HS-5 (cell line): Measurements from ENCODE around the gene GSG1.

Experiments
- DNase-seq: peaks from one replicate; pipeline ENCODE4 v3.0.0-alpha.2; 2012; ENCODE audit warnings: low read depth

GSG1 gene

DNA sequence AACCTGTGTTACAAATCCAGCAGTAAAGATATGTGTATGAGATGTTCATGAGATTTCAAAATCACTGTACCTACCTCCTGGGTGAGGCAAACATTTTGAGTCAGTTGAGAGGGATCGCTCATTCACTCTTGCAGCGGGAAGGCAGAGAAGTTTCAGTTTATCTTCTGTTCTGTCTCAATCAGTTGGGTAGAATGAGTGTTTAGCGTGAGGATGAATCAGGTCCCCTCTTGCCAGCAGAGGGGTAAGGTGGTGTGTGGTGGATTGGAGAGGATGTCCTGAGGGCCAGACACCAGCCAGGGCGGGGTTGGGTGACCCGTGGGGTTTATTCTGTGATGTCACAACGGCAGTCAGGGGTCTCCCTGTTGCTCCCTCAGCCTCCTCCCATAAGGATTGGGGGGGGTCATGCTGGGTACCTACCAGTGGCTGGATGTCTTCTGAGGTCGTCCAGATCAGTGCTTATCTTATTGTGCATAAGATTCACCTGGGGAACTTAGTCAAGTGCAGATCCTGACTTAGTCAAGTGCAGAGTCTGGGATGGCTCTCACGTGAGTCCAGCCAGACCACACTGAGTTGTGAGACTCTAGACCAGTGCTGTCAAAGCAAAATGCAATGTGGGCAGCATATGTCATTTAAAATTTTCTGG lies at the start of gene GSG1:
Gene GSG1, minus strand, starts transcription at position 277 of the 643 bp plus-strand sequence. Its CDS starts 155 bp downstream, at position 122.
- no peak for DNase-seq

- DNase-seq: no peak
Measured at GRCh38 chr12:13153180-13153579, 49.7 kb upstream of the GSG1 start.

- DNase-seq: no peak
Measured at GRCh38 chr12:13152756-13153155, 49.3 kb upstream of the GSG1 start.

- DNase-seq: no peak
Measured at GRCh38 chr12:13152281-13152680, 48.8 kb upstream of the GSG1 start.

DNA sequence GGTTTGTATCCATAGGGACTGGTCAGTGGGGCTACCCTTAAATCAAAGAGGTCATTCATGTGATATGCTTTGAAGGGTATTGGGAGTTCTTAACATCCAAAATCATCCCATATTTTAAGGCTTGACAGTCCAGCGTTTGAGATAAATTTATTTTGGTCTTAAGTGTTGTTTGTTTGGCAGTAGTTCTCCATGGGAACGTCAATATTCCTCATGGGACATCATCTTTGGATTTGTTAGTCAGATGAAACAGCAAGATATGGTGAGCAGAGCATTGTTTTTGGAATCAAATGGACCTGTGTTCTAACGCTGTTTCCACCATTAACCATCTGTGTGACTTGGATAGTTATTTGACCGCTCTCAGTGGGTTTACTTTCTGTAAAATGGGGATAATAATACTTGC lies 45.9 kb upstream of the GSG1 start:
- DNase-seq: no peak

GRCh38 chr12:13148485-13148847 lies 45.0 kb upstream of the GSG1 start:
- DNase-seq: no peak

GRCh38 chr12:13147688-13148484 lies 44.4 kb upstream of the GSG1 start:
- no peak for DNase-seq

DNA sequence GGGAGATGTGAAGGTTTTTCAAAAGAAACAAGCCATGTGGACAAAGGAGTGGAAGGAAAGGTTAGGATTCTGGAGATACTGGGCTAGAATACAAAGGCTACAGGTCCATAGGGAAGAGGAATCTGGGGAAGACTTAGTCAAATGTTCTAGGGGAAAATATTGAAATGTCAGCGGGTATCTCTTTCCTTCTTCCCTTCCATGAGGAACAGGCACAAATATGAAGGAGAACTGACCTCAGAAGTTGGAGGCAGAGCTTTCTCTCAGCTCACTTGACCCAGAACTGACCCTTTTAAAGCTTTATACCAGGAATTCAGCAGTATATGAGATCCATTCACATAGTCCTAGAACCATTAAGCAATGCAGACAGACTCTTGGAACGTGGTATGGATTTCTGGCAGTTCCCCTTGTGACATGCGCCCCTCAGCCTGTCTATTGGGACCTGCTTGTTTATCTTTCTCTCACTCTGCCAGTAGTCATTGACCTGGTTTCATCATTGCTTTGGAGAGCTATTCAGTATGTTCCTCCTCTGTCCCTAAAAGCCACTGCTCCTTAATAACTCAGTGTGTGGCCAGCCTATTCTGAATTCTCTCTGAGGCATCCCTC lies 43.0 kb upstream of the GSG1 start:
- no peak for DNase-seq

GRCh38 chr12:13144266-13144828 lies 40.9 kb upstream of the GSG1 start:
- DNase-seq: no peak

DNA sequence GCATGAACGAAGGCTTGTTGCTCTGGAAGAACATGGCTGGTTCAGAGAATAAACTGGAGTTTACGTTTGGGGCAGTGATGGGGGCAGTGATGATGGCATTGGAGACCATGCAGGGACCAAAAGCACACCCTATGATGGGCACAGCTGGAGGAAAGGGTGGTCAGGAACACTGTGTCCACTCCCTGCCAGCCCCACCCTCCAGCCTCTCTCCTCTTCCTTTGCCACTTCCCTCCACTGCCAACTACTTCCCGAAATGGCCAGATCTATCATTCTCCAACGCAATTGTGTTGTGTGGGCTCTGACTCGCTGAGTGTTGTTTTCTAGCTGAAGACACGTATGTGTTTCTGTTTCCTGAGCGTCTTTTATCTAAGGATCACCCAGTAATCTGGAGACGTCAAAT lies 39.3 kb upstream of the GSG1 start:
- no peak for DNase-seq

- no peak for DNase-seq
Measured at GRCh38 chr12:13141686-13142085, 38.2 kb upstream of the GSG1 start.

- peak; percentile 35 for DNase-seq
Measured at GRCh38 chr12:13135371-13136178, 32.1 kb upstream of the GSG1 start.

DNA sequence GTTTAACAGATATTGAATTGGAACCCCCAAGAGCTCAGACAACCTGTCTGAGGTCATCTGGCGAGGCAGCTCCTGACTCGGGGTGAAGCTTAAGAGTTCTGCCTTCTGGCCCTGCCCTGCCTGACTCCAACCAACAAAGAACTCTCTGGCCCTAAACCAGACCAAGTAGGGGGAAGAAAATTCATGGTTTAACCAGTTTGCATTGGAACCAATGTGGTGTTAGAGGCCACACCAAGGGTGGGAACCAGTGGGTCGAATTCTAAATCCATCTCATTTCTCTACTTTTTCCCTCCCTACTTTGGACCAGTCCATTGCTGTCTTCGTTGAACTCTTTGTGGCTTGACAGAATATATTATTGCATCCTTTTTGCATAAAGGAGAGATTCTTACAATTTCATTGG lies 30.4 kb upstream of the GSG1 start:
- DNase-seq: no peak

DNA sequence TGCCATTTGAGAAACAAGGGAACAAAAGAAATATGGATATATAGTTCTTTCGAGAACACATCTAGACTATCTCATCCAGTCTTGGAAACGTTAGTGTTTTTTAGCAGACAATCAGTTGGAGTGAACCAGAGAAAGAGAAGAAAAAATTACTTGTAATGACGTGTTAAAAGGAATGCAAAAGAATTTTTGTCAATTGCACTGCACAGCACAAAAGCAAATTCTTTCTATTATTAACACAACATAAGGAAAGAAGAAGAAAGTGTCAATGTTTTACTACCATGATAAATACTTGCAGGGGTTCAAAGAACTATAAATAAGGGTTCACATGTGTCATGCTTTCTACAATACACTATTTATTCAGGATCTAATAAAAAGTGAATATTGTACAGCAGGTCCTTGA lies 27.5 kb upstream of the GSG1 start:
- DNase-seq: no peak

DNA sequence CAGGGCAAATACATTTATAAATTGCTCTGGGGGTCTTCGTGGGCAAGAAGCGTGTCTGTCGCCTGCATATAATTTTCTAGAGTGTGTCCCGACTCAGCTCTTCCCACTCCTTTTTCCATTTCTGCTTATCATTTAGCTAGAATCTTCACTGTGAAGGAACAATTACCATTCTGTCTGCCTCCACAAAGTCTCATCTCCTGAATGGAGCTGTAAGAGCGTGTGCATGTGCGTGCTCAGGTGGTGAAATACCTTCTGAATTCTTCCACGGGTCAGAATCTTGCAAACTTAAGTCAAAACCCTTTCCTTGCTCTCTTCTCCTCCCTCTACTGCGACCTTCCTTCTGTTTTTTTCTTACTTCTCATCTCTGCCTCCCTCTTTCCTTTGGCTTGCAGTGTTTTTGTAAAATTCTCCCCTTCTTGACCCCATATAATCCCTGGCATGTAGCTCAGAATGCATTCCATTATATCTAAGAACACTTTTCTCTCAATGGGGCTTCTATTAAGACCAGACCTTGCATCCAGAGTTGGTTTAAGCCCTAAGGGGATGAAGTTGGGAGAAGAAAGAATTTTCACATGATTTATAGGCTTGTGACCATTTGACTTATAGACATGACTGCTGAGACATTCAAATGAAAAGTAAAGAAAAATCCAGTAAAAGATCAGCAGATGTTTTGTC lies 25.0 kb upstream of the GSG1 start:
- DNase-seq: no peak

DNA sequence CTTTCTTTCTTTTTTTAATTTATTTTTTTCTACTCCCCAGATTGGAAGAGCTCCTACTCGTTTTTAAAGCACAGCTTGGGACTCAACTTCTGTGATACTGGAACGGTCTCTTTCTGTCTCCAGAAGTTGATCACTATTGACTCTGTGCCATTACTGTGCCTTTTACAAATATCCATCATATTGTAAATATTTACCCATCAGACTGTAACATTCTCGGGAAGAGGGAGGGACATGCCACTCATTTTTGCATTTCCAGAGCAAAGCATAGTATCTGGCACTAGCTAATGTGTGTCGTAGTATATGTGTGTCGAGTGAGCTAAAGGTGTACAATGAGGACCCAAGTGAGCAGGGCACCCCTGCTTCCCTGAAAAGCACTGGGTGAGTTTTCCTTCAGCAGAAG lies 24.0 kb upstream of the GSG1 start:
- no peak for DNase-seq

- DNase-seq: no peak
Measured at GRCh38 chr12:13126494-13126893, 23.0 kb upstream of the GSG1 start.

DNA sequence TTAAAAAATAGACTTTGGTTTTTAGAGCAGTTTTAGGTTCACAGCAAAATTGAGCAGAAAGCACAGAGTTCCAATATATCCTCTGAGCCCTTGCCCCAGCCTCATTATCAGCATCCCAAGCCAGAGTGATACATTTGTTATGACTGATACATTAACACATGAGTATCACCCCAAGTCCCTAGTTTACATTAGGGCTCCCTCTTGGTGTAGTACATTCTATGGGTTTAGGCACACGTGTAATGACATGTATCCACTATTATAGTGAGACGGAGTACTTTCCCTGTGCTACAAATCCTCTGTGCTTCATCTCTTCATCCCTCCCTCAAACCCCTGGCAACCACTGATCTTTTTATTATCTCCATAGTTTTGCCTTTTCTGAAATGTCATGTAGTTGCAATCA lies 22.5 kb upstream of the GSG1 start:
- no peak for DNase-seq

- peak; percentile 65 for DNase-seq
Measured at GRCh38 chr12:13124656-13125505, 21.4 kb upstream of the GSG1 start.

DNA sequence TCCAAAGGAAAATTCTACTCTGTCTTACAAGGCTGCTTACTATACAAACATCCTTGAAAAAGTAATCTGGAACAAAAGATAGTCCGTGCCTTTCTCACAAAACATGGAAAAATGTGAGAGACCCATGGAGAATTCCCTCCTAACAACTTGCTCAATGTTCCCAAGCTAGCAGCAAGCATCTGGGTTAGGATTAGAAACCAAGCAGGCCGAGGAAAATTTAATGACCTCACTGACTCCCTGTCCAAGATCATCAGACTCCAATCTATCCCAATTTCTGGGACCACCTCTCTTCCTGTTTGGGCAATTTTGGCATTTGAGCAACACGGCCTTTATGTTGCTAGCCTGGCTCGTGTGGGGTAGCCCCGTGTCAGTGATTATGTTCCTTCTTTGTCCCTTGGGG lies 18.1 kb upstream of the GSG1 start:
- DNase-seq: no peak

GRCh38 chr12:13120413-13120812 lies 16.9 kb upstream of the GSG1 start:
- DNase-seq: no peak
